Measurements from ENCODE around the gene SLC7A6OS.

SLC7A6OS gene

GRCh38 chr16:68249371-68249770 is 61.4 kb downstream of the SLC7A6OS start:
- no peak for DNase-seq

Data from activated CD8-positive, alpha-beta memory T cell treated with anti-CD3 and anti-CD28 coated beads for 24 hours (primary cell).